ENCODE results near the gene ATF4. TPM values are rescaled to one million over a fixed set of nuclear protein-coding genes. Genes with fewer than 3 reads are reported as not detected.

Gene ATF4, protein sequence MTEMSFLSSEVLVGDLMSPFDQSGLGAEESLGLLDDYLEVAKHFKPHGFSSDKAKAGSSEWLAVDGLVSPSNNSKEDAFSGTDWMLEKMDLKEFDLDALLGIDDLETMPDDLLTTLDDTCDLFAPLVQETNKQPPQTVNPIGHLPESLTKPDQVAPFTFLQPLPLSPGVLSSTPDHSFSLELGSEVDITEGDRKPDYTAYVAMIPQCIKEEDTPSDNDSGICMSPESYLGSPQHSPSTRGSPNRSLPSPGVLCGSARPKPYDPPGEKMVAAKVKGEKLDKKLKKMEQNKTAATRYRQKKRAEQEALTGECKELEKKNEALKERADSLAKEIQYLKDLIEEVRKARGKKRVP
- 496 and 507 TPM in 2 replicates for polyA plus RNA-seq (2014; cell fraction: cytosol; rRNA removed)
- polyA plus RNA-seq (2014; cell fraction: nucleus; rRNA removed): 518 and 549 TPM in 2 replicates

DNA sequence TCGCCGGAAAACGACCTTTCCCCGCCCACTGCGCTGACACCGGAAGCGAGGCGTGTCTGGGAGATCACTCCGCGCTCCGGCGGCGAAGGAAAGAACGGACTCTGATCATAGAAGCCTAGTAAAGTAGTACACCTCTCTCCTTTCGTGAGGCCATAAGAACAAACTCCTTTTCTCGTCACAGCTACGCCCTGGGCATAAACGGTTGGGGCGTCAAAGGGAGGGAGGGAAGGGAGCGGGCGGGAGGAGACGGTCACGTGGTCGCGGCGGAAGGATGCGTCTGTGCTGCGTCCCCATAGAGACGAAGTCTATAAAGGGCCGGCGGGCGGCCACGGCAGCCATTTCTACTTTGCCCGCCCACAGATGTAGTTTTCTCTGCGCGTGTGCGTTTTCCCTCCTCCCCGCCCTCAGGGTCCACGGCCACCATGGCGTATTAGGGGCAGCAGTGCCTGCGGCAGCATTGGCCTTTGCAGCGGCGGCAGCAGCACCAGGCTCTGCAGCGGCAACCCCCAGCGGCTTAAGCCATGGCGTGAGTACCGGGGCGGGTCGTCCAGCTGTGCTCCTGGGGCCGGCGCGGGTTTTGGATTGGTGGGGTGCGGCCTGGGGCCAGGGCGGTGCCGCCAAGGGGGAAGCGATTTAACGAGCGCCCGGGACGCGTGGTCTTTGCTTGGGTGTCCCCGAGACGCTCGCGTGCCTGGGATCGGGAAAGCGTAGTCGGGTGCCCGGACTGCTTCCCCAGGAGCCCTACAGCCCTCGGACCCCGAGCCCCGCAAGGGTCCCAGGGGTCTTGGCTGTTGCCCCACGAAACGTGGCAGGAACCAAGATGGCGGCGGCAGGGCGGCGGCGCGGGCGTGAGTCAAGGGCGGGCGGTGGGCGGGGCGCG is at the start of gene ATF4:
Gene ATF4 (plus strand): TSS at position 337 of the 880 bp plus-strand sequence. CDS start 884 bp downstream, outside the sequence.
- DNase-seq (ENCODE audit: low spot score): peak; percentile 67

GRCh38 chr22:39471381-39472141 is 48.8 kb upstream of the ATF4 start:
- DNase-seq (ENCODE audit: low spot score): no peak

GRCh38 chr22:39472570-39473556 is 47.5 kb upstream of the ATF4 start:
- no peak for DNase-seq (ENCODE audit: low spot score)

GRCh38 chr22:39473851-39474250 is 46.5 kb upstream of the ATF4 start:
- no peak for DNase-seq (ENCODE audit: low spot score)

- DNase-seq (ENCODE audit: low spot score): no peak
Measured at GRCh38 chr22:39474351-39475111, 45.8 kb upstream of the ATF4 start.

GRCh38 chr22:39475337-39475736 is 45.0 kb upstream of the ATF4 start:
- DNase-seq (ENCODE audit: low spot score): no peak

- no peak for DNase-seq (ENCODE audit: low spot score)
Measured at GRCh38 chr22:39475902-39476301, 44.5 kb upstream of the ATF4 start.

GRCh38 chr22:39476664-39477063 is 43.7 kb upstream of the ATF4 start:
- no peak for DNase-seq (ENCODE audit: low spot score)

DNA sequence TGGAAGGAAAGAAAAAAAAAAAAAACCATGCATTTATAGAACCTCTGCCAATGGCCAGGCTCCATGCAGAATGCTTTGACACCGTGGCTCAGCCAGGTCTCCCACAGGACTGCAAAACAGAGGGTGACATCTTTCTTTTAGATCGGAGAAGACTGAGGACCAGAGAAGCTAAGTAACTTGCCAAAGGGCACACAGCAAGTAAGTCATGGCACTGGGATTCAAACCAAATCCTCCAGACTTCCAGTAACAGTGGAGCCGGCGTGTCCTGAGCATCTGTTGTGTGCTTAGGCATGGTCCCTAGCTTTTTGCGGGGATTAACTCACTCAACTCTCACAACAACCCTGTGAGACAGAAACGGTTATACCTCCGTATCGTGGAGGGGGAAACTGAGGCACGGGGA is 42.8 kb upstream of the ATF4 start:
- DNase-seq (ENCODE audit: low spot score): no peak

DNA sequence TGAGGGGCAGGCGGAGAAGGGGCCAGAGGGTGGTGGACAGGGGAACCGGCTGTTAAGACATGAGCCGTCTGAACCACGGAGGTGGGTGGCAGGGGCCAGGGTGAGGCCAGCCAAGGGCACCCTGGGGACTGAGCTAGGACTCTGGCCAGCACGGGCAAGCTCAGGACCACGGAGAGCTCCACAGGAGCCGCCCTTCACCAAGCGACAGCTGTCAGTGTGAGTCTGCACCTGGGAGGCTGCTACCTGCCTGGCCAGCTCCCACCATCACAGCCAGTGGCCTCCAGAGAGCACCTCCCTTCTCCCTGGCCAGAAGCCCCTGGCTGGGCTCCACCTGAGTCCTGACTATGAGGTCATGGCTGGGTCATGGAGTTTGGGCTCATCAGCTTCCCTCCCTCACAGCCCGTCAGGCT is 41.9 kb upstream of the ATF4 start:
- DNase-seq (ENCODE audit: low spot score): no peak

- DNase-seq (ENCODE audit: low spot score): no peak
Measured at GRCh38 chr22:39479254-39479653, 41.1 kb upstream of the ATF4 start.

GRCh38 chr22:39480557-39480956 is 39.8 kb upstream of the ATF4 start:
- DNase-seq (ENCODE audit: low spot score): no peak

DNA sequence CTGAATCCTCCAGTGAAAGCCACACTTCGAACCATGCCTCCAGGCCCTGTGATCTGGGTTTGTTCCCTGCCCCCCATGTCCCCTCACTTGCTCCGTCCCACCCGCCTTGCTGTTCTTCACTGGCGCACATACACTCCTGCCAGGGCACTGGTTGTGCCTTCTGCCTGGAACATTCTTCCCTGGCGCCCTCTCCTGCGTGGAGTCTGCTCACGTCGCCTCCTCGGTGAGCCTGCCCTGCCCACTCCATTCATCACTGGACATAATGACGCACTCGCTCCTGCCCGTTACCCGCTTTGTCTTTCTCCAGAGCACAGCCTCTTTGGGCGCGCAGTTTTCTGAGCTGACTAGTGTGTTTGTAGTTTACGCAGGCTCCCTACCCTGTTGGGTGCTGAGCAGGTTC is 39.3 kb upstream of the ATF4 start:
- DNase-seq (ENCODE audit: low spot score): no peak

- no peak for DNase-seq (ENCODE audit: low spot score)
Measured at GRCh38 chr22:39481595-39481994, 38.8 kb upstream of the ATF4 start.

- DNase-seq (ENCODE audit: low spot score): no peak
Measured at GRCh38 chr22:39482768-39483167, 37.6 kb upstream of the ATF4 start.

DNA sequence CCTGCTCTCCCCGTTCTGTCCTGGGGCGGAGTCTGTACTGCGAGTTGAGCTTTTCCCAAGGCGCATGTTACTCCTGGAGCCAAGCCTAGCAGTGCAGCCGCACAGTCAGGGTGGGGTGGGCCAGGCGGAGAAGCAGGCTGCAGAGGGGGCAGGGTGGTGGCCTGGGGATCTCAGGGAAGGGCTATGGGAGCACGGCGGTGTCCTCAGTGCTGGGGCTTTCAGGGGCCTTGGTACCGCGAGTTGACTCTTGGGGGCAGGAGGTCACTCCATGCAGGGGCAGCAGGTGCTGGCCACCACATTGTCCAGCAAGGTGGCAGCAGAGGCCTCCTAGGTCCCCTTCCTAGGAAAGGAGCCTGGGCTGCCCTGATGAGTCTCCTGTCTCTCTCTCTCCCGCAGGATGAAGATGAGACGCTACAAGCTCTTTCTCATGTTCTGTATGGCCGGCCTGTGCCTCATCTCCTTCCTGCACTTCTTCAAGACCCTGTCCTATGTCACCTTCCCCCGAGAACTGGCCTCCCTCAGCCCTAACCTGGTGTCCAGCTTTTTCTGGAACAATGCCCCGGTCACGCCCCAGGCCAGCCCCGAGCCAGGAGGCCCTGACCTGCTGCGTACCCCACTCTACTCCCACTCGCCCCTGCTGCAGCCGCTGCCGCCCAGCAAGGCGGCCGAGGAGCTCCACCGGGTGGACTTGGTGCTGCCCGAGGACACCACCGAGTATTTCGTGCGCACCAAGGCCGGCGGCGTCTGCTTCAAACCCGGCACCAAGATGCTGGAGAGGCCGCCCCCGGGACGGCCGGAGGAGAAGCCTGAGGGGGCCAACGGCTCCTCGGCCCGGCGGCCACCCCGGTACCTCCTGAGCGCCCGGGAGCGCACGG is 33.2 kb upstream of the ATF4 start:
- DNase-seq (ENCODE audit: low spot score): no peak

DNA sequence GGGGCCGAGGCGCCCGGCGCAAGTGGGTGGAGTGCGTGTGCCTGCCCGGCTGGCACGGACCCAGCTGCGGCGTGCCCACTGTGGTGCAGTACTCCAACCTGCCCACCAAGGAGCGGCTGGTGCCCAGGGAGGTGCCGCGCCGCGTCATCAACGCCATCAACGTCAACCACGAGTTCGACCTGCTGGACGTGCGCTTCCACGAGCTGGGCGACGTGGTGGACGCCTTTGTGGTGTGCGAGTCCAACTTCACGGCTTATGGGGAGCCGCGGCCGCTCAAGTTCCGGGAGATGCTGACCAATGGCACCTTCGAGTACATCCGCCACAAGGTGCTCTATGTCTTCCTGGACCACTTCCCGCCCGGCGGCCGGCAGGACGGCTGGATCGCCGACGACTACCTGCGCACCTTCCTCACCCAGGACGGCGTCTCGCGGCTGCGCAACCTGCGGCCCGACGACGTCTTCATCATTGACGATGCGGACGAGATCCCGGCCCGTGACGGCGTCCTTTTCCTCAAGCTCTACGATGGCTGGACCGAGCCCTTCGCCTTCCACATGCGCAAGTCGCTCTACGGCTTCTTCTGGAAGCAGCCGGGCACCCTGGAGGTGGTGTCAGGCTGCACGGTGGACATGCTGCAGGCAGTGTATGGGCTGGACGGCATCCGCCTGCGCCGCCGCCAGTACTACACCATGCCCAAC is 32.4 kb upstream of the ATF4 start:
- no peak for DNase-seq (ENCODE audit: low spot score)

- DNase-seq (ENCODE audit: low spot score): no peak
Measured at GRCh38 chr22:39488563-39489083, 31.7 kb upstream of the ATF4 start.

Data from SK-N-DZ (cell line).